ENCODE results near the gene SHC4. TPM values are rescaled to one million over a fixed set of nuclear protein-coding genes. Genes with fewer than 3 reads are reported as not detected.

Gene SHC4
- total RNA-seq, 1 donor from 2014 or later = 2.1 TPM

- H3K4me3 ChIP-seq (ENCODE audit: low read length in 3 of 3) = no peak overlapping the region
- H3K27ac ChIP-seq (ENCODE audit: low read depth, low read length) = no peak overlapping the region
- H3K36me3 ChIP-seq (ENCODE audit: control insufficient read depth in 3 of 3, insufficient read depth in 3 of 3, low read length in 3 of 3) = no peaks in the 10 kb centered on the region
- no peaks in the 10 kb centered on the region for H3K9me3 ChIP-seq (ENCODE audit: control insufficient read depth in 3 of 3, low read length in 3 of 3)
- H3K4me1 ChIP-seq (ENCODE audit: control insufficient read depth in 3 of 3, insufficient read depth in 3 of 3, low read length in 3 of 3) = no peaks in the 10 kb centered on the region
- no peaks in the 10 kb centered on the region for H3K27me3 ChIP-seq (ENCODE audit: control insufficient read depth in 3 of 3, insufficient read depth in 3 of 3, low read length in 3 of 3)
- no peak overlapping the region for H3K9ac ChIP-seq (ENCODE audit: low read depth in 1 of 3, low read length in 3 of 3)
These were observed 16.9 kb downstream of the SHC4 start for GRCh38 chr15:48946840-48947187.

GRCh38 chr15:48946074-48946839 is 17.5 kb downstream of the SHC4 start:
- no peak overlapping the region for H3K27ac ChIP-seq (ENCODE audit: low read depth, low read length)
- H3K9ac ChIP-seq (ENCODE audit: low read depth in 1 of 3, low read length in 3 of 3) = no peak overlapping the region

GRCh38 chr15:48945386-48945785 is 18.3 kb downstream of the SHC4 start:
- no peak overlapping the region for H3K4me3 ChIP-seq (ENCODE audit: low read length in 3 of 3)
- no peak overlapping the region for H3K9ac ChIP-seq (ENCODE audit: low read depth in 1 of 3, low read length in 3 of 3)
- no peaks in the 10 kb centered on the region for H3K9me3 ChIP-seq (ENCODE audit: control insufficient read depth in 3 of 3, low read length in 3 of 3)
- H3K27me3 ChIP-seq (ENCODE audit: control insufficient read depth in 3 of 3, insufficient read depth in 3 of 3, low read length in 3 of 3) = no peaks in the 10 kb centered on the region
- no peak overlapping the region for H3K27ac ChIP-seq (ENCODE audit: low read depth, low read length)
- H3K4me1 ChIP-seq (ENCODE audit: control insufficient read depth in 3 of 3, insufficient read depth in 3 of 3, low read length in 3 of 3) = no peaks in the 10 kb centered on the region
- H3K36me3 ChIP-seq (ENCODE audit: control insufficient read depth in 3 of 3, insufficient read depth in 3 of 3, low read length in 3 of 3) = no peaks in the 10 kb centered on the region

More at GRCh38 chr15:48946074-48946839, 17.5 kb downstream of the SHC4 start:
- Histone ChIP-seq H3K9me3 (ENCODE audit: control insufficient read depth in 3 of 3, low read length in 3 of 3) (no peaks in the 10 kb centered on the region), H3K27me3 (ENCODE audit: control insufficient read depth in 3 of 3, insufficient read depth in 3 of 3, low read length in 3 of 3) (no peaks in the 10 kb centered on the region), H3K4me3 (ENCODE audit: low read length in 3 of 3) (no peak overlapping the region), H3K4me1 (ENCODE audit: control insufficient read depth in 3 of 3, insufficient read depth in 3 of 3, low read length in 3 of 3) (no peaks in the 10 kb centered on the region), H3K36me3 (ENCODE audit: control insufficient read depth in 3 of 3, insufficient read depth in 3 of 3, low read length in 3 of 3) (no peaks in the 10 kb centered on the region)

GRCh38 chr15:48941904-48942303 is 21.8 kb downstream of the SHC4 start:
- no peak overlapping the region for H3K27ac ChIP-seq (ENCODE audit: low read depth, low read length)
- H3K9ac ChIP-seq (ENCODE audit: low read depth in 1 of 3, low read length in 3 of 3) = no peak overlapping the region
- no peaks in the 10 kb centered on the region for H3K4me1 ChIP-seq (ENCODE audit: control insufficient read depth in 3 of 3, insufficient read depth in 3 of 3, low read length in 3 of 3)
- no peaks in the 10 kb centered on the region for H3K27me3 ChIP-seq (ENCODE audit: control insufficient read depth in 3 of 3, insufficient read depth in 3 of 3, low read length in 3 of 3)
- no peaks in the 10 kb centered on the region for H3K36me3 ChIP-seq (ENCODE audit: control insufficient read depth in 3 of 3, insufficient read depth in 3 of 3, low read length in 3 of 3)
- no peak overlapping the region for H3K4me3 ChIP-seq (ENCODE audit: low read length in 3 of 3)
- H3K9me3 ChIP-seq (ENCODE audit: control insufficient read depth in 3 of 3, low read length in 3 of 3) = no peaks in the 10 kb centered on the region

GRCh38 chr15:48940508-48940907 is 23.2 kb downstream of the SHC4 start:
- H3K9ac ChIP-seq (ENCODE audit: low read depth in 1 of 3, low read length in 3 of 3) = no peak overlapping the region
- no peaks in the 10 kb centered on the region for H3K4me1 ChIP-seq (ENCODE audit: control insufficient read depth in 3 of 3, insufficient read depth in 3 of 3, low read length in 3 of 3)
- no peak overlapping the region for H3K4me3 ChIP-seq (ENCODE audit: low read length in 3 of 3)
- H3K27ac ChIP-seq (ENCODE audit: low read depth, low read length) = no peak overlapping the region
- H3K36me3 ChIP-seq (ENCODE audit: control insufficient read depth in 3 of 3, insufficient read depth in 3 of 3, low read length in 3 of 3) = no peaks in the 10 kb centered on the region
- H3K9me3 ChIP-seq (ENCODE audit: control insufficient read depth in 3 of 3, low read length in 3 of 3) = no peaks in the 10 kb centered on the region
- no peaks in the 10 kb centered on the region for H3K27me3 ChIP-seq (ENCODE audit: control insufficient read depth in 3 of 3, insufficient read depth in 3 of 3, low read length in 3 of 3)

GRCh38 chr15:48939648-48940047 is 24.1 kb downstream of the SHC4 start:
- Histone ChIP-seq H3K9ac (ENCODE audit: low read depth in 1 of 3, low read length in 3 of 3) (no peak overlapping the region), H3K27ac (ENCODE audit: low read depth, low read length) (no peak overlapping the region), H3K9me3 (ENCODE audit: control insufficient read depth in 3 of 3, low read length in 3 of 3) (no peaks in the 10 kb centered on the region), H3K27me3 (ENCODE audit: control insufficient read depth in 3 of 3, insufficient read depth in 3 of 3, low read length in 3 of 3) (no peaks in the 10 kb centered on the region), H3K4me3 (ENCODE audit: low read length in 3 of 3) (no peak overlapping the region), H3K36me3 (ENCODE audit: control insufficient read depth in 3 of 3, insufficient read depth in 3 of 3, low read length in 3 of 3) (no peaks in the 10 kb centered on the region), H3K4me1 (ENCODE audit: control insufficient read depth in 3 of 3, insufficient read depth in 3 of 3, low read length in 3 of 3) (no peaks in the 10 kb centered on the region)

GRCh38 chr15:48937886-48938285 is 25.8 kb downstream of the SHC4 start:
- H3K4me3 ChIP-seq (ENCODE audit: low read length in 3 of 3) = no peak overlapping the region
- H3K27ac ChIP-seq (ENCODE audit: low read depth, low read length) = no peak overlapping the region
- H3K36me3 ChIP-seq (ENCODE audit: control insufficient read depth in 3 of 3, insufficient read depth in 3 of 3, low read length in 3 of 3) = no peaks in the 10 kb centered on the region
- no peaks in the 10 kb centered on the region for H3K27me3 ChIP-seq (ENCODE audit: control insufficient read depth in 3 of 3, insufficient read depth in 3 of 3, low read length in 3 of 3)
- H3K9ac ChIP-seq (ENCODE audit: low read depth in 1 of 3, low read length in 3 of 3) = no peak overlapping the region
- H3K4me1 ChIP-seq (ENCODE audit: control insufficient read depth in 3 of 3, insufficient read depth in 3 of 3, low read length in 3 of 3) = no peaks in the 10 kb centered on the region
- no peaks in the 10 kb centered on the region for H3K9me3 ChIP-seq (ENCODE audit: control insufficient read depth in 3 of 3, low read length in 3 of 3)

- H3K27me3 ChIP-seq (ENCODE audit: control insufficient read depth in 3 of 3, insufficient read depth in 3 of 3, low read length in 3 of 3) = no peaks in the 10 kb centered on the region
- no peaks in the 10 kb centered on the region for H3K36me3 ChIP-seq (ENCODE audit: control insufficient read depth in 3 of 3, insufficient read depth in 3 of 3, low read length in 3 of 3)
- no peaks in the 10 kb centered on the region for H3K4me1 ChIP-seq (ENCODE audit: control insufficient read depth in 3 of 3, insufficient read depth in 3 of 3, low read length in 3 of 3)
- H3K9ac ChIP-seq (ENCODE audit: low read depth in 1 of 3, low read length in 3 of 3) = no peak overlapping the region
- H3K9me3 ChIP-seq (ENCODE audit: control insufficient read depth in 3 of 3, low read length in 3 of 3) = no peaks in the 10 kb centered on the region
- H3K27ac ChIP-seq (ENCODE audit: low read depth, low read length) = no peak overlapping the region
- no peak overlapping the region for H3K4me3 ChIP-seq (ENCODE audit: low read length in 3 of 3)
These were observed 27.1 kb downstream of the SHC4 start for GRCh38 chr15:48936666-48937065.

- Histone ChIP-seq H3K36me3 (ENCODE audit: control insufficient read depth in 3 of 3, insufficient read depth in 3 of 3, low read length in 3 of 3) (no peaks in the 10 kb centered on the region), H3K27me3 (ENCODE audit: control insufficient read depth in 3 of 3, insufficient read depth in 3 of 3, low read length in 3 of 3) (no peaks in the 10 kb centered on the region), H3K9ac (ENCODE audit: low read depth in 1 of 3, low read length in 3 of 3) (no peak overlapping the region), H3K4me1 (ENCODE audit: control insufficient read depth in 3 of 3, insufficient read depth in 3 of 3, low read length in 3 of 3) (no peaks in the 10 kb centered on the region), H3K9me3 (ENCODE audit: control insufficient read depth in 3 of 3, low read length in 3 of 3) (no peaks in the 10 kb centered on the region), H3K4me3 (ENCODE audit: low read length in 3 of 3) (no peak overlapping the region), H3K27ac (ENCODE audit: low read depth, low read length) (no peak overlapping the region)
These were observed 28.5 kb downstream of the SHC4 start for GRCh38 chr15:48935236-48935635.

- H3K36me3 ChIP-seq (ENCODE audit: control insufficient read depth in 3 of 3, insufficient read depth in 3 of 3, low read length in 3 of 3) = no peaks in the 10 kb centered on the region
- H3K9ac ChIP-seq (ENCODE audit: low read depth in 1 of 3, low read length in 3 of 3) = no peak overlapping the region
- peaks cover 0 to 2% (median 0%) of the 10 kb centered on the region in 3 donors for H3K4me1 ChIP-seq (ENCODE audit: control insufficient read depth in 3 of 3, insufficient read depth in 3 of 3, low read length in 3 of 3)
- no peak overlapping the region for H3K4me3 ChIP-seq (ENCODE audit: low read length in 3 of 3)
- H3K27me3 ChIP-seq (ENCODE audit: control insufficient read depth in 3 of 3, insufficient read depth in 3 of 3, low read length in 3 of 3) = no peaks in the 10 kb centered on the region
- H3K27ac ChIP-seq (ENCODE audit: low read depth, low read length) = no peak overlapping the region
- H3K9me3 ChIP-seq (ENCODE audit: control insufficient read depth in 3 of 3, low read length in 3 of 3) = no peaks in the 10 kb centered on the region
These were observed 33.0 kb downstream of the SHC4 start for GRCh38 chr15:48930735-48931134.

Measured in skeletal muscle tissue (tissue), 4 donors.